GM12874 (cell line): Measurements from ENCODE around the gene CHGA.

ENCODE experiments used
- CTCF ChIP-seq: IDR thresholded peaks from 2 replicates; pipeline ENCODE4 v1.5.1; 2011; ENCODE audit warnings: low read depth, mild to moderate bottlenecking, control low read depth, low read length, moderate library complexity; ENCODE audit not compliant: insufficient read depth

CHGA gene

GRCh38 chr14:92964124-92965109 is 41.5 kb downstream of the CHGA start:
- no peak for TF ChIP-seq CTCF

GRCh38 chr14:92965281-92965680 is 42.3 kb downstream of the CHGA start:
- no peak for TF ChIP-seq CTCF

GRCh38 chr14:92967346-92967926 is 44.5 kb downstream of the CHGA start:
- no peak for TF ChIP-seq CTCF

- TF ChIP-seq CTCF, result no peak
Observed at GRCh38 chr14:92968291-92969020, 45.5 kb downstream of the CHGA start.

- no peak for TF ChIP-seq CTCF
Observed at GRCh38 chr14:92969430-92969829, 46.5 kb downstream of the CHGA start.

- TF ChIP-seq CTCF, result no peak
Observed at GRCh38 chr14:92969871-92970270, 46.9 kb downstream of the CHGA start.

GRCh38 chr14:92970271-92970670 is 47.3 kb downstream of the CHGA start:
- no peak for TF ChIP-seq CTCF
